ENCODE results near the gene LMO2.
"Not testable (repeated sequence)": the region's sequence is repeated elsewhere in the genome, so short reads cannot be mapped to it uniquely, and the experiment has no call there.

LMO2 gene

DNA sequence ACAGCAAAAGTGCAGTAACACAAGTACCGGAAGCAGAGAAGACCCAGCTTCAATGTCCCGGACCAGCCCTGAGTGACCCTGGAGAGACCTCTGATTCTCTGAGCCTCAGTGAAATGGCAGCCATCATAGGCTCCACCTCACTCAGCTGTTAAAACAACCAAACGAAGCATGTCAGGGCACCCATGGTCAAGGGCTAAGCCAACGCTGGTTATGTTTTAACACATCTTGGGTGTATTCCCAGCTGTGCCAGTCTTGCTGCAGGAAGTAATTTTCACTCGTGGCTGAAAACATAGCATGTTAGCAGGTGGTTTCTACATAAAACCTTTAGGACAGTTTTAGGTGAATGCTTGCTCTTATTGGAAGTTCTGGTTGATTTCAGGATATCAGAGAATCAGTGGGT, 30.9 kb downstream of the LMO2 start:
- no peak for DNase-seq

DNA sequence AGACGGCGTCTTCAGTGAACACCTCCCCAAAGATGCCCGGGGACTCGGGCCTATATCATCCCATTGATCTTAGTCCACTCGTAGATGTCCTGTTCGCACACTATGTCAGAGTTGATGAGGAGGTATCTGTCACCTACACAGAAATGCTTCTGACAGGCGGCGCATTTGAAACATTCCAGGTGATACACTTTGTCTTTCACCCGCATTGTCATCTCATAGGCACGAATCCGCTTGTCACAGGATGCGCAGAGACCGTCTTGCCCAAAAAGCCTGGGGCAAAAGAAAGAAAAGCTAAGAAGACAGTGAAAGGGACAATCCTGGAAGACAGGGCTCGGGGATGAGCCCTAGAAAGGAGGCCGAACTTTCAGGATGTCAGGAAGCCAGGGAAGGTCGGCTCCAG, 32.6 kb downstream of the LMO2 start:
- no peak for DNase-seq

DNA sequence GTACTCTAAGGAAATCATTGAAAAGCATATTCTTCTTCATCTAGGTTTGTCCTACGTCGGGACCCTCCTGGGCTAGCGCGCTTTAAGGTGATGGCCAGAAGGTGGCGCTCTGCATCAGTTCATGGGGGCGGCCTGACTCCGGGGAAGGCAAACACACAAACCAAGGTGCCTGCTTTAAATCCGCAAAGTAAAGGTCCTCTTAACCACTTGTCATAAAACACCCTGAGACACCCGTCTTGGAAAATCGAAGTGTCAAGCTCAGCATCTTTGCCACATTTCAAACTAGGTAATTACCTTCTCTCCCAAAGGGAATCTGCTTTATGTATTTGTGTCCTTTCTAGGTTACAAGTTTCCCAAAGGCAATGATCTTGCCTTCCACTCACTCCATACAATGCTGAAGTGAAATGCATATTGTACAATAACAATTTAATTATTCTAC, 33.9 kb downstream of the LMO2 start:
- peak; percentile 76 to 83 for DNase-seq

DNA sequence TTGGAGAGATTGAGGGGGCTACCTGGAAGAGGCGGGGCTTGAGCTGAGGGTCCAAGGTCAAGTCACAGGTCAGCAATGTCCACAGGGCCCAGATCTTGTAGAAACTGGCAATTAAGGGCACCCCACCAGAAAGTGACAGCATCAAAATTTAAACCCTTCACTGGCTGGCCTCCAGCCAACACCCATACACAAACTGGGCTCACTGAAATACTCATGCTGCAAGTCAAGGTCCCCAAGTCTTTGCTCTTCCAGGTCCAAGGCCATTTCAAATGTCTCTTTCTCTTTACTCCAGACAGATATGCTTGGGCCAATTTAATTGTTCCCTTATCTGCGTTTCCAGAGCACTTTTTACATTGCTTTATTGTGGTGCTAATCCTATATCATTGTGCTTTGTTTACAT, 36.4 kb downstream of the LMO2 start:
- no peak for DNase-seq

DNA sequence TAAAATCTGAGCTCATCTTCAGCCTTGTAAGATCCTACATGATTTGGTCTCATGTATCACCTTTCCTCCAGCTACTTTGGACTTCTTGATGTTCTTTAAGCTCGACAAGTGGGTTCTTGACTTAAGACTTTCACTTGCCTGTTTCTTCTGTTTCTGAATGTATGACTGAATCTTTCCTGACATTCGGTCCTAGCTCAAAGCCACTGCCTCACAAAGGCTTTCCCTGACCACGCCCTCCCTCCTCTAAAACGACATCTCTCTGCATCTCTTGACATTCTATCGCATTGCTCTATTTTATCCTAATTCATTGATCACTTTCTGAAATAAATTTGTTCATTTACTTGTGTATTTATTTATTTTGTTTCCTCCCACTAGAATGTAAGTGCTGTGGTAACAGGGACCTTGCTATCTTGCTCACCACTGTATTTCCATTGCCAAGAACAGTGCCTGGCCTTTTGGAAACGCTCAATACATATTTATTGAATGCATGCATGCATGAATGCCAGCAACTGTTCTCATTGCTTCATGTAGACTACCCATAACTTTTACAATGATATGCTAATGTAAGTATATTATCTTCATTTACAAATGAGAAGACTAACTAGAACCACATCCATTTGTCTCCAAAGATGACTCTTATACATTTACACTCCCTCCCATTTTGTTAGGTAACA, 43.0 kb downstream of the LMO2 start:
- no peak for DNase-seq

DNA sequence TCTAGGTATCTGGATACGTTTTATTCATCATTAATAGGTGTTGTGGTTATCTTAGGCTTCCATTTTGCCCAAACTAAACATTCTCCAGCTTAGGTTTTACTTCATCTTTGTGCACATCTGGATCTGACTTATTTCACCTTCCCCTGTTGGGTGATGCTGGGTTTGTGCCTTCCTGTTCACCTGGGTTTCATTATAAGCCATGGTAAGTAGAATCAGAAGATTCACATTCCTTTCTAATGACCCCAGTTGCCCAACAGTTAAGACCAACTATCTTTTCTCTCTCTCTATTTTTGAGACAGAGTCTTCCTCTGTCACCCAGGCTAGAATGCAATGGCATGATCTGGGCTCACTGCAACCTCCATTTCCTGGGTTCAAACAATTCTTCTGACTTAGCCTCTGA, 44.6 kb downstream of the LMO2 start:
- DNase-seq, result no peak

DNA sequence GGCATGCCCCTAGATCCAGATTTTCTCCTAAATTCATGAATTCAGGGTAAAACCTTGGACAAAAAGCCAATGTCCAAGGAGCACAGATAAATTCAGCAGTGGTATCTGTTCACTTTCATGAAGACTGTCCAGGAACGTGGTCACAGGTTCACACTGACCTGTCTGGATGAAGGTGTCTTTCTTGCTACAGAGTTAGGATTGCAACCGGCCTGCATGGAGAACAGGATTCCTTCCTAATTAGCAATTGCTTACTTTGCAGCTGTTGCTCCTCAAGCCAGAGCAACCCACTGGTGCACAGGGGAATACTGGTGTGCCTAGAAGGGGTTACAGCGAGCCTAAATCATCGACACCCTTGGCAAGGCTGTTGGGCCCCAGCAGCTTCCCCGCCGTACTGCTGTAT, 47.6 kb downstream of the LMO2 start:
- no peak for DNase-seq

DNA sequence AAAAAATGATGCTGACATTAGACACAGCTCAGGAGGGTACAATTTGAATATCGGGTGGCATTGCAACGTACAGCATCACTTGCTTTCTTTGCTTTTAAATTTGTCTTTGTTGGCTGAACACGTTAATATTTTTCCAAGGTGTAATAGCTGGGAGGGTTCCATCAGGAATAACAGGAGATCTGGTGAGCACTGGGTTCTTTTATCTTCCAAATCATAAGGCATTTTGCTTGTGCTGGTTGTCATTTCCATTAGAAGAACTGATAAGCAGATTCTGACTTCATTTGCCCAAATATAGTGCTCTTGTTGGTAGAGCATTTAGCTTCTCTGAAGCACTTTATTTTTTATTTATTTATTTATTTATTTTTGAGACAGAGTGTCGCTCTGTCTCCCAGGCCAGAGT, 48.9 kb downstream of the LMO2 start:
- no peak for DNase-seq

DNA sequence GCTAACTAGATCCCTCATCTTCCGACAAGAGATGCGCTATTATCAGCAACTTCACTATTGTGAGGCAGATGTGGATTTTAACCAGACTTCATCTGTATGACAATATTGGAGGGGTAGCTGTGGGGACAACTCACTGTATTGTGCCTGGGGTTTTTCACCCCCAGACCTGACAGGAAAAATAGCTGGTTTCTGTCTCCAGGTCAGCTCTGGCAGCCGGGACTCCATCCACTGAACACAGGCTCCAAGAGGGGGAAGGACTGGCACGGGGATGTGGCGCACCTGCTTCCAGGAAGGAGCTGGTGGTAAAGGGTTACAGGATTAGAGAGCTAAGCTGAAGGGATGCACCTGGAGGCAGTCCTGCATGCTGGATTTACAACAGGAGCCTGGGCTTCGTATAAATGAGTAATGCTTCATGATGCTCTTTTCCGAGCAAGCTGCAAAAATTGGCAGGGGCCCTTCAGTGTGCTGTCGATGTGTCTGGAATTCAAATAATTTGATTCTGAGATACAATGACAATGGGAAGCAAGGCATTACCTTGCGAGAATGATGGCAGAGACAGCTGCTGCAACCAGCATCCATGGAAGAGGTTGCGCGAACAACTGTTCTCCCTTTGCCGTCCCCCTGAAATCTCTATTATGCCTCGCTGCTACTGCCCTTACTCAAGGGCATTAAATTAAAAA, 49.5 kb downstream of the LMO2 start:
- DNase-seq, result no peak

DNA sequence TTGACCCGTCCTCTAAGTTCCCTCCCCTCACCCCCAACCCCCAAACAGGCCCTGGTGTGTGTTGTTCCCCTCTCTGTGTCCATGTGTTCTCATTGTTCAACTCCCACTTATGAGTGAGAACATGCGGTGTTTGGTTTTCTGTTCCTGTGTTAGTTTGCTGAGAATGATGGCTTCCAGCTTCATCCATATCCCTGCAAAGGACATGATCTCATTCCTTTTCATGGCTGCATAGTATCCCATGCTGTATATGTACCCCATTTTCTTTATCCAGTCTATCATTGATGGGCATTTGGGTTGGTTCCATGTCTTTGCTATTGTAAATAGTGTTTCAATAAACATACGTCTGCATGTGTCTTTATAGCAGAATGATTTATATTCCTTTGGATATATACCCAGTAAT, 53.6 kb downstream of the LMO2 start:
- DNase-seq, result not testable (repeated sequence)

DNA sequence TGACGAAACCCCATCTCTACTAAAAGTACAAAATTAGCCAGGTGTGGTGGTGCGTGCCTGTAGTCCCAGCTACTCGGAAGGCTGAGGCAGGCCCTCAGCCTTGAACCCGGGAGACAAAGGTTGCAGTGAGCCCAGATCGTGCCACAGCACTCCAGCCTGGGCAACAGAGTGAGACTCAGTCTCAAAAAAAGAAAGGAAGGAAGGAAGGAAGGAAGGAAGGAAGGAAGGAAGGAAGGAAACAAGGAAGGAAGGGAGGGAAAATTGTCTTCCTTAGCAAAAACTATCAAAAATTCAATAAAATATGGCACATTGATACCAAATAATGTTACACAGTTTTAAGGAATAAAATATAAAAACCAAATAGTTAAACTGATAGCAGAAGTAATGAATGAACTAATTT, 54.5 kb downstream of the LMO2 start:
- not testable (repeated sequence) for DNase-seq

DNA sequence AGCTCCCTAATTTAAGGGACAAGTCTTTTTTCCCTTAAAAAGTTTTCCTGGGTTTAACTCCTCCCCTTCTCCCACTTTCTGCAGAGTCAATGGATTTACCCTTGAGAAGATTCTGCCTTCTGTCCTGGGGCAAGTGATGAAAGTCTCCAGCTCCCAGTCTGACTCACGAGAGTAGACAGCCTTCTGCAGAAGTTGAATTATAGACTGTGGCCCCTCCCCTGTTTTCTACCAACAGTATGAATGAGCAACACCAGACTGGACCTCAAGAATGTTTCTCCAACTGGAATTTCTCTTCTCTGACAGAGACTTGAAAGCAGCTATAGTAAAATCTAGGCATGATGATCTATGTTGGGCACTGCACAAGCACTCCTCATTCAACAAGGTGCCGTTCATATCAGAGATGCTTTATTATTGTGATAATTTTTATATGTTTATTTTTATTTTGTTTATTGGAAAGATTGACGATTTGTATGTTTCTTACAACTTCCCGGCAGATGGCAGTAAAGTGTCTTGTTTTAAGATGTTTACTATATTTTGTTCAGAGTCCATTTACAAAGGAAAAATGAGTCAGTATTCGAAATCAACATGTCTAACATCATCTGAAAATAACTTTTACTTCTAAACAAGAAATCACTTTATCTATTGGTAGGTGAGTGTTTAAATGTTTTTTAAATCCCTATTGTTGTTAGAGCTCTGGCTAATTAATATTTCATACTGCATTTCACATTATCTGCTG, 56.6 kb downstream of the LMO2 start:
- peak; percentile 61 to 63 for DNase-seq

DNA sequence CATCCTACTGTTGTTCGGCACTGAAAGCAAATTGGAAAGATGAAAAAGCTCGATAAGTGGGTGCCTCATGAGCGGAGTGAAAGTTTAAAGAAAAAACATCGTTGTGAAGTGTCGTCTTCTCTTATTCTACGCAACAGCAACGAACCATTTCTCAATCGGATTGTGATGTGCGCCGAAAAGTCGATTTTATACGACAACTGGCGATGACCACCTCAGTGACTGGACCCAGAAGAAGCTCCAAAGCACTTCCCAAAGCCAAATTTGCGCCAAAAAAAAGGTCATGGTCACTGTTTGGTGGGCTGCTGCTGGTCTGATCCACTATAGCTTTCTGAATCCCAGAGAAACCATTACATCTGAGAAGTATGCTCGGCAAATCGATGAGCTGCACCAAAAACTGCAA, 59.2 kb downstream of the LMO2 start:
- DNase-seq, result no peak

DNA sequence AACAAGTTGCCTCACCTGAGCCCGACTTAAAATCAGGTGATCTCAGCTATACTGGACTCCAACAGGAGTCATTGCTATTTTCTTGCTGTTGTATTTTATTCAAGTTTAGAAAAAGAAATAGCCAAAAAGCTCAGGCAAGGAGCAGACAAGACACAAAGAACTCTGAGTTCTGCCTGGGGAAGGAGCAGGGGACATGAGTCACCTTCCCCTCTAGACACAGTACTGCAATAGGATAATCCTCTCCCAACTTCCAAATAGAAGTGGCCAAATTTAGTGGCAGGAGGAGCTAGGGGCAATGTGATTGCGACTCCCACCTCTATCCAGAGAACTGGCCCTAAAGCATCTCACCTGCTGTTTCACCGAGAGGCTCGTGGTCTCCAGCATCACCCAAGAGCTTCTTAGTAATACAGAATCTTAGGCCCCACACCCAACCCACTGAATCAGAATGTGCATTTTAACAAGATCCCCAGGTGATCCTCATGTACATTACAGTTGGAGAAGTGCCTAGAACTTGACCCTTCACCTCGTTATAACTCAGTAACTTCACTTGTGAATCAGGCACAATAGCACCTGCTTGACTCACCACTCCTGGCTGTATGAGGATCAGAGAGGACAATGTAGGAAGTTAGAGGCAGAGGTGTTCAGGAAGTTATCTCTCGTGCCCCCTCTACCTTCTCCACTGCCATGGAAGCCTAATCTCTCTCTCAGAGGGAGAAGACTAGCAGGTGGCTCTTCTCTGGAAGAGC, 60.8 kb downstream of the LMO2 start:
- DNase-seq, result no peak

DNA sequence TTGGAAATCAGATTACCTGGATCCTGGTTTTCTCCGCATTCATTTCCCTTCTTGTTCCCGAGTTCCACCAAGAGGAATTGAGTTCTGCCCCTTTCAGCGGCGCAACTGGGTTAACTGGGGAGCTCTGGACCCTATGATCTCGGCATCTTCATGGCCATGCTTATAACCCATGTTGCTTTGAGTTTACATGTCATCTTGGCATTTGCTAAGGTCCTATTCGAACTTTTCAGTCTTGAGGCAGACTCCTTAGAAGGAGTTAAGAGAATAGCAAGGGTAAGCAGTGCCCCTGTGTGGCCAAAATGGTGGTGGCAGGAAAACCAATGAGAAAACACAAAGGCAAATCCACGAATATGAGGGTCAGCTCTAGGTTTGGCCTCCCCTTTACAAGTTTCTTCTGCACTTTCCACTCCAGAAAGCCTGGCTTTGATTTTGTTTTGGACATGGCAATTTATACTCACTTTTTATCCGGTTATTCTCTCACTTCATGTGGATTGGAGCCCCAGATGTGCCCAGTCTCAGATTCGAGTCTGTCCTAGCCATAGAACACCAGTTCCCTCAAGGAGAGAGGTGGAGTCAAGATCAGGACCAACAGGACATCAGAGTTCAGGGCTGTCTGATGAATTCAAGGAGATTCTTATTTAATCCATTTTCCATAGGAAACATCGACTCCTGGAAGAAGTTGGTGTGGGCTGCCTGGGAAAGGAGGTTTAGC, 62.3 kb downstream of the LMO2 start:
- peak; percentile 48 to 85 for DNase-seq

DNA sequence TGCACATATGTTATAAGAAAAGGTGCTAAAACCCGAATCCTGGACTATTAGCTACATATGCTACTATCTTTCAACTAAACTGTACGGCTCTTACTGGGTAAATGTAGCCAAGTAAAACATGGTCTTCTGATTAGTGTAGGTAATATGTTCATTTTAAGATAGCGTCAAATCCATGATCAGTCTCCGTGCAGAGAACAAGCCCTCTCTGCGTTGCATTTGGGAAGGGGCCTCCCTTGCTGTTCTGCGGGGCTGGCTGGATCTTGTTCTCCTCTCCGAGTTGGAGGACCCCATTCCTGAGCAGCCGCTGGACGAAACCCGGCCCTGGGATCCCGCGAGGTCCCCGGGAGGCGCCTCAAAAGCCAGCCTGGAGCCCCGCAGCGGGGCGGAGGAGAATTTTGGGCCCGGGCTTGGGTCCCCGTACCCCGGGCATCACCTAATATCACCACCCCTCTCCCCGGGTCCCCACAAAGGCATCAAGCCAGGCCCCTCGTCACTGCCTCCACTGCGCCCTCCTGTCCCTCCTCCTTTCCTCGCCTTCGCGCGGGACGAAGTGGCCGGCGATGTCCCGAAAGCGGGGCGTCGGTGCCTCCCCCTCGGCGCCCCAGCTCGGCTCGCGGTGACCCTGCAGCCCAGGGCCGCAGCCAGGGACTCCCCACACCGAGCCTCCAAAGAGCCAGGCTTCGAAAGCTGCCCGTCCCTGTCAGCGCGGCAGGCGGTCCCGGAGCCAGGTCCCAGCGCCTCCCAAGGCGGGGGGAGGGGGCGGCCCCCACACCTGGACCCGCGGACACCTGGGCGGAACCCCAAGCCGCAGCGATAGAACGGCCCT, 63.1 kb downstream of the LMO2 start:
- DNase-seq, result no peak

DNA sequence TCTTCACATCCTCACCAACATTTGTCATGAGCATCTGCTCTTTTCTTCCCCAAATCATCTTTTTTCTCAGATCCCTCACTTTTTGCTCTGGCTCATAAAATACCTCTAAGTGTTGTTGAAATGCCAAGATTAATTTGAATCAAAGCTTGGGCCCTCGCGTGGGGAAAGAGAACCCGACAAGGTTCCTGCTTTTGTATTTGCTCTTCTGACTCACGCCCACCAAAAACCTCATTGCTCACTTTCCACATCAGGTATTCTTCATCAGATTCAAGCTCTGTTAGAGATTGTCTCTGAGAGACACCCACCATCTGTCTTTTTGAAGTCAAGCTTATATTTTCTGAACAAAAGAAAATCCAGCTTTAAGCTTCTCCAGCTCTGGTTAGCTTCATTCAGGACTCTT, 64.7 kb downstream of the LMO2 start:
- DNase-seq, result no peak

DNA sequence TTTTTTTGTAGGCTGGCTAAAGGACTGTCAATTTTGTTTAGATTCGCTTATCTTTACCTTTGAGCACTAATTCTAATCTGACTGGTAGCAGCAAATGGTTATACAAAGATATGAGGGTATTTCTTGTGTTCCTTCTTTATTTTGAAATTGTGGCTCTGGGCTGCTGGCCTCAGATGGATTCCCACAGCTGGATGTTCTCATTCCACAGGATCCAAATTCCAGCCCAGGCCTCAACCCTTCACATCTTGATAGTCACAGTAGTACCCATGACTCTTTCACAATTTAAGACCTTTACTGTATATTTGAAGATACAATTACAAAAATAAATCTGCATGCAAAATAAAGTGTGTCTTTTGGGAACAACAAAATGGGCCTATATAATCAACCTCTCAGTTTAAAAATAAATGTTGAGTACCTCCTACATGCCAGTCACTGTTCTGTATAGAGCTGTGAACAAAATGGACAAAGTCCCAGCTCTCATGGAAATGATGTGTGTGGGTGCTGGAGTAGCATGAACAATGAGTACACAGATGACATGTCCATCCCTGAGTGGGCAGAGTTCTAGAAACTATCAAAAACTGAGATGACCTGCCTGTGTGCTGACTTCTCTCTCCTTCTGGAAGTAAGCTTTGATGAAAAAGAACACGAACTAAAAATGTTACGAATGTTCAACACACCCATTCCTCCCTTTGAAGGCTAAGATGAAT, 65.9 kb downstream of the LMO2 start:
- DNase-seq, result no peak

DNA sequence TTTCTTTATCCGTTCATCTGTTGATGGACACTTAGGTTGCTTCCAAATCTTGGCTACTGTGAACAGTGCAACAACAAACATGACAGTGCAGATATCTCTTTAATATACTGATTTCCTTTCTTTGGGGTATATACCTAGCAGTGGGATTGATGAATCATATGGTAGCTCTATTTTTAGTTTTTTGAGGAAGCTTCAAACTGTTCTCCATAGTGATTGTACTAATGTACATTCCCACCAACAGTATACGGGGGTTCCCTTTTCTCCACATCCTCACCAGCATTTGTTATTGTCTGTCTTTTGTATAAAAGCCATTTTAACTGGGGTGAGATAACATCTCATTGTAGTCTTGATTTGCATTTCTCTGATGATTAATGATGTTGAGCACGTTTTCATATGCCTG, 68.9 kb downstream of the LMO2 start:
- DNase-seq, result not testable (repeated sequence)

DNA sequence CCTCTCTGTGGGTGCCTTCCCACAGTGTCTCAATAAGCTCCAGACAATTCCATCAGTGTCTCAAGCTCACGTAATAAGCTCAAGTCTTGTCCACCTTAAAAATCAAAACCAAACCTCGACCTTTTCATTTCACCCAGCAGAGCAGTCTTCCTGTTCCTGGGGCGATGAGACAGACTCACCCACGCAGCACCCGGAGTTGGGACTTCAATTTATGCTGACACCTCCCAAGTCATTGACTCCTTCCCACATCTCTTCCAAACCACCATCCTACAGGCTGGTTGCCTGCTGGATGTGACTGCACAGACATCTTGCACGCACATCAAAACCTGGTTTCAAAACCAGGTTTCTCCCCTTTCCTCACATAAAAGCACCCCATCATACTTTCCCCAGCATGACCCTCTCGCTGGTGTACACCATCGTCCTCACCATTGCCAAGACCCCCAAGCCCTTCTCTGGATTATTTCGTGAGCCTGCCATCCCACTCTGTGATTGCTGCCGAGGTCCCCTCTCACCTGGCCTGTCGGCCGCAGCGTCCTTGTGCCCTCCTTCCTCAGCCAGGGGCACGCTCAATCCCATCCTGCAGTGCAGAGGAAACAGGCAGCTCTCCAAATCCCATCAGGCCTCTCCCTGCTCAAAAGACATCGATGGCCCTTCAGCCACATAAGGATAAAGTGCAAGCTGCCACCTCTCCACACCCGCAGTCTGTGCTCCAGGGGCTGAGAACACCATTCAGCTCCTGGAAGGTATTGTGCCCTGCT, 72.4 kb downstream of the LMO2 start:
- DNase-seq, result no peak

Data from NCI-H446 (cell line).